Measurements from ENCODE around the gene PPP1R14C. TPM values are rescaled to one million over a fixed set of nuclear protein-coding genes. Genes with fewer than 3 reads are reported as not detected.

PPP1R14C gene
- total and polyA plus RNA-seq, 2 donors, result 0.42 to 1.9 TPM

- Histone ChIP-seq H3K36me3 (ENCODE audit: control insufficient read depth in 2 of 2, insufficient read depth in 2 of 2, low read length in 1 of 2) (no peaks in the 10 kb centered on the region), H3K9me3 (ENCODE audit: control insufficient read depth in 2 of 2, insufficient read depth in 1 of 2, low read length in 1 of 2) (no peaks in the 10 kb centered on the region), H3K4me3 (ENCODE audit: low read length in 2 of 2) (no peak overlapping the region), H3K27ac (ENCODE audit: low read depth in 1 of 2, low read length in 1 of 2) (no peak overlapping the region), H3K27me3 (ENCODE audit: control insufficient read depth in 2 of 2, insufficient read depth in 1 of 2, low read length in 1 of 2) (no peaks in the 10 kb centered on the region), H3K4me1 (ENCODE audit: control insufficient read depth in 2 of 2, insufficient read depth in 2 of 2, low read length in 2 of 2) (no peaks in the 10 kb centered on the region)
- 99% methylated on average over 3 of the region's 3 CpGs for WGBS
- no peak for DNase-seq (ENCODE audit: low read depth in 6 of 9, low spot score in 9 of 9)
Observed at GRCh38 chr6:150191809-150192208, 49.0 kb downstream of the PPP1R14C start.

DNA sequence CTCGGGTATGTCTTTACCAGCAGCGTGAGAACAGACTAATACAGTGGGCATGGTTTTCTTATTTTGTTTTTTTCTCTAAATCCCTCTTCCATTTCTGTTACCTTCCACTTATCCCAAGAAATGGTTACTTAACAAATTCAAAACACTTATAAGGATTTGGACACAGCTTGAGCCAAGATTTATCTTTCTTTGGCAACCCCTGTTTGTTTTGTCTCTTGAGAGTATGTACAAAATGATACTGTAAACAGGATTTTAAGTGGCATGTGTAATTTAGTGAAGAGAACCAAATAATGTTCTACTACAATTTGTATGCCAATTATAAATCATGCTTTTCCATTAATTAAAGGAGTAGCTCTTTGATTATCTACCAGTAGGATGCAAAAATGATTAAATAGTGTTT is 51.4 kb downstream of the PPP1R14C start:
- H3K4me1 ChIP-seq (ENCODE audit: control insufficient read depth in 2 of 2, insufficient read depth in 2 of 2, low read length in 2 of 2), result no peaks in the 10 kb centered on the region
- H3K9me3 ChIP-seq (ENCODE audit: control insufficient read depth in 2 of 2, insufficient read depth in 1 of 2, low read length in 1 of 2), result no peaks in the 10 kb centered on the region
- no peak for DNase-seq (ENCODE audit: low read depth in 6 of 9, low spot score in 9 of 9)
- no peaks in the 10 kb centered on the region for H3K36me3 ChIP-seq (ENCODE audit: control insufficient read depth in 2 of 2, insufficient read depth in 2 of 2, low read length in 1 of 2)
- H3K27me3 ChIP-seq (ENCODE audit: control insufficient read depth in 2 of 2, insufficient read depth in 1 of 2, low read length in 1 of 2), result no peaks in the 10 kb centered on the region
- H3K27ac ChIP-seq (ENCODE audit: low read depth in 1 of 2, low read length in 1 of 2), result no peak overlapping the region
- 96% methylated on average over 2 of the region's 2 CpGs for WGBS
- no peak overlapping the region for H3K4me3 ChIP-seq (ENCODE audit: low read length in 2 of 2)

DNA sequence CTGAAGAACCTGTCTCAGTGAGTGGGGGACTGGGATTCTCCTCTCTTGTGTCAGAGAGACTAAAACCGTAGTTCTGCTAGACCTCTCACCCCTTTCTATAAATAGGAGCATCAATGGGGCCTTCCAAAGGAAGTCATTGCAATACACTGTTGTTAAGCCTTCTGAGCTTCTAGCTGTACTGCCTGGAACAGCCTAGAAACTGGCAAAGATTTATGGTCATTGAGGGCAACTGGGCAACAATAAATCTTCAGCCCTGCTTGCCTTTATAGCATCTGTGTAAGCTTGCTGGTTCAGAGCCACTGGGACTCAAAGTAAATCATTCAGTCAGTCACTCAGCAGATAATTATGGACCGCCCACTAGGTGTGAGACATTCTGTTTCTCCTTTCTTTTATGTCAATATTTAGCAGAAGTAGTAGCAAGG is 53.2 kb downstream of the PPP1R14C start:
- no peaks in the 10 kb centered on the region for H3K9me3 ChIP-seq (ENCODE audit: control insufficient read depth in 2 of 2, insufficient read depth in 1 of 2, low read length in 1 of 2)

GRCh38 chr6:150196942-150197745 is 54.3 kb downstream of the PPP1R14C start:
- WGBS, result 96% methylated on average over 16 of the region's 16 CpGs
- H3K4me1 ChIP-seq (ENCODE audit: control insufficient read depth in 2 of 2, insufficient read depth in 2 of 2, low read length in 2 of 2), result no peaks in the 10 kb centered on the region
- H3K27me3 ChIP-seq (ENCODE audit: control insufficient read depth in 2 of 2, insufficient read depth in 1 of 2, low read length in 1 of 2), result no peaks in the 10 kb centered on the region
- H3K9me3 ChIP-seq (ENCODE audit: control insufficient read depth in 2 of 2, insufficient read depth in 1 of 2, low read length in 1 of 2), result no peaks in the 10 kb centered on the region
- H3K27ac ChIP-seq (ENCODE audit: low read depth in 1 of 2, low read length in 1 of 2), result no peak overlapping the region
- H3K36me3 ChIP-seq (ENCODE audit: control insufficient read depth in 2 of 2, insufficient read depth in 2 of 2, low read length in 1 of 2), result no peaks in the 10 kb centered on the region
- no peak for DNase-seq (ENCODE audit: low read depth in 6 of 9, low spot score in 9 of 9)
- H3K4me3 ChIP-seq (ENCODE audit: low read length in 2 of 2), result no peak overlapping the region

More for the DNA sequence above, 53.2 kb downstream of the PPP1R14C start:
- Histone ChIP-seq H3K36me3 (ENCODE audit: control insufficient read depth in 2 of 2, insufficient read depth in 2 of 2, low read length in 1 of 2) (no peaks in the 10 kb centered on the region), H3K4me1 (ENCODE audit: control insufficient read depth in 2 of 2, insufficient read depth in 2 of 2, low read length in 2 of 2) (no peaks in the 10 kb centered on the region), H3K27ac (ENCODE audit: low read depth in 1 of 2, low read length in 1 of 2) (no peak overlapping the region), H3K4me3 (ENCODE audit: low read length in 2 of 2) (no peak overlapping the region), H3K27me3 (ENCODE audit: control insufficient read depth in 2 of 2, insufficient read depth in 1 of 2, low read length in 1 of 2) (no peaks in the 10 kb centered on the region)
- DNase-seq (ENCODE audit: low read depth in 6 of 9, low spot score in 9 of 9), result no peak
- WGBS, result 51% methylated on average over 2 of the region's 2 CpGs

- no peak for DNase-seq (ENCODE audit: low read depth in 6 of 9, low spot score in 9 of 9)
- H3K27ac ChIP-seq (ENCODE audit: low read depth in 1 of 2, low read length in 1 of 2), result no peak overlapping the region
- no peaks in the 10 kb centered on the region for H3K9me3 ChIP-seq (ENCODE audit: control insufficient read depth in 2 of 2, insufficient read depth in 1 of 2, low read length in 1 of 2)
- H3K27me3 ChIP-seq (ENCODE audit: control insufficient read depth in 2 of 2, insufficient read depth in 1 of 2, low read length in 1 of 2), result no peaks in the 10 kb centered on the region
- WGBS, result 99% methylated on average over 7 of the region's 7 CpGs
- no peaks in the 10 kb centered on the region for H3K4me1 ChIP-seq (ENCODE audit: control insufficient read depth in 2 of 2, insufficient read depth in 2 of 2, low read length in 2 of 2)
- H3K4me3 ChIP-seq (ENCODE audit: low read length in 2 of 2), result no peak overlapping the region
- no peaks in the 10 kb centered on the region for H3K36me3 ChIP-seq (ENCODE audit: control insufficient read depth in 2 of 2, insufficient read depth in 2 of 2, low read length in 1 of 2)
Observed at GRCh38 chr6:150198532-150198931, 55.7 kb downstream of the PPP1R14C start.

GRCh38 chr6:150199241-150199640 is 56.4 kb downstream of the PPP1R14C start:
- no peaks in the 10 kb centered on the region for H3K36me3 ChIP-seq (ENCODE audit: control insufficient read depth in 2 of 2, insufficient read depth in 2 of 2, low read length in 1 of 2)
- no peak overlapping the region for H3K27ac ChIP-seq (ENCODE audit: low read depth in 1 of 2, low read length in 1 of 2)
- H3K4me1 ChIP-seq (ENCODE audit: control insufficient read depth in 2 of 2, insufficient read depth in 2 of 2, low read length in 2 of 2), result no peaks in the 10 kb centered on the region
- H3K9me3 ChIP-seq (ENCODE audit: control insufficient read depth in 2 of 2, insufficient read depth in 1 of 2, low read length in 1 of 2), result no peaks in the 10 kb centered on the region
- WGBS, result 97% methylated on average over 2 of the region's 2 CpGs
- H3K4me3 ChIP-seq (ENCODE audit: low read length in 2 of 2), result no peak overlapping the region
- no peaks in the 10 kb centered on the region for H3K27me3 ChIP-seq (ENCODE audit: control insufficient read depth in 2 of 2, insufficient read depth in 1 of 2, low read length in 1 of 2)
- no peak for DNase-seq (ENCODE audit: low read depth in 6 of 9, low spot score in 9 of 9)

DNA sequence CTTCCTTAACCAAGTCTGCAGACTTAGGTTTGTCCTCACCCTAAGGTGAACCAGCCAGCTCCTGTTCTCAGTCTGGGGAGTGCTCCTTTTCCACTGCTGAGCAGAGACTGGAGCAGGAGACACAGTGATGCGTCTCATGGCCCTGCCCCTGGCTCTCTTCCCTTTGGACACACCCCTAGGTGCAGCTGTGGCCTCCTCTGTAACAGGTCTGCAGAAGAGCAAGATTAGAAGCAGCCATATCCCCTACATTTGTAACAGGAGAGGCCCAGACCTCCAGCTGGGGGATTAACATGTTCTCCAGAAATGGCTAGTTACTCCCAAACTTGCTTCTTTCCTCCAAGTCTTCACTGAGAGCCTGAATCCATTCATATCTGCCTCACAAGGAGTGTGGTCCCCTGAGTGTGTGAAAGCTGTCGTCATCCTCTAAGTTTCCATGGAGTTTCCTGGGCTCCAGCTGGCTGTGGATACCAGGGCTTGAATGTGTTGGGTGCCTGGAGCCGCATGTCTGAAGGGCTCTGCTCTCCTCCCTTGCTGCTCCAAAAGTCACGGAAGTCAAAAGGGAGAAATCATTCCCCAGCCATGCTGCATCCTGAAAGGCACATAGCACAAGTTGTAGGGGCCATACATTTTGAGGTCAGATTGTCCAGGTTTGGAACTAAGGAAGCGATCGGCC is 57.7 kb downstream of the PPP1R14C start:
- Histone ChIP-seq H3K27ac (ENCODE audit: low read depth in 1 of 2, low read length in 1 of 2) (no peak overlapping the region), H3K27me3 (ENCODE audit: control insufficient read depth in 2 of 2, insufficient read depth in 1 of 2, low read length in 1 of 2) (no peaks in the 10 kb centered on the region), H3K9me3 (ENCODE audit: control insufficient read depth in 2 of 2, insufficient read depth in 1 of 2, low read length in 1 of 2) (no peaks in the 10 kb centered on the region), H3K36me3 (ENCODE audit: control insufficient read depth in 2 of 2, insufficient read depth in 2 of 2, low read length in 1 of 2) (no peaks in the 10 kb centered on the region), H3K4me1 (ENCODE audit: control insufficient read depth in 2 of 2, insufficient read depth in 2 of 2, low read length in 2 of 2) (peaks cover 0 to 7% of the 10 kb centered on the region in 2 donors), H3K4me3 (ENCODE audit: low read length in 2 of 2) (no peak overlapping the region)
- 96% methylated on average over 6 of the region's 6 CpGs for WGBS
- no peak for DNase-seq (ENCODE audit: low read depth in 6 of 9, low spot score in 9 of 9)

- WGBS, result 94% methylated on average over 8 of the region's 8 CpGs
- no peak overlapping the region for H3K4me3 ChIP-seq (ENCODE audit: low read length in 2 of 2)
- no peaks in the 10 kb centered on the region for H3K9me3 ChIP-seq (ENCODE audit: control insufficient read depth in 2 of 2, insufficient read depth in 1 of 2, low read length in 1 of 2)
- peaks cover 0 to 7% of the 10 kb centered on the region in 2 donors for H3K4me1 ChIP-seq (ENCODE audit: control insufficient read depth in 2 of 2, insufficient read depth in 2 of 2, low read length in 2 of 2)
- no peaks in the 10 kb centered on the region for H3K27me3 ChIP-seq (ENCODE audit: control insufficient read depth in 2 of 2, insufficient read depth in 1 of 2, low read length in 1 of 2)
- DNase-seq (ENCODE audit: low read depth in 6 of 9, low spot score in 9 of 9), result no peak
- no peak overlapping the region for H3K27ac ChIP-seq (ENCODE audit: low read depth in 1 of 2, low read length in 1 of 2)
- no peaks in the 10 kb centered on the region for H3K36me3 ChIP-seq (ENCODE audit: control insufficient read depth in 2 of 2, insufficient read depth in 2 of 2, low read length in 1 of 2)
Observed at GRCh38 chr6:150201285-150201684, 58.4 kb downstream of the PPP1R14C start.

GRCh38 chr6:150201772-150202329 is 59.0 kb downstream of the PPP1R14C start:
- Histone ChIP-seq H3K4me1 (ENCODE audit: control insufficient read depth in 2 of 2, insufficient read depth in 2 of 2, low read length in 2 of 2) (peaks cover 0 to 7% of the 10 kb centered on the region in 2 donors), H3K36me3 (ENCODE audit: control insufficient read depth in 2 of 2, insufficient read depth in 2 of 2, low read length in 1 of 2) (no peaks in the 10 kb centered on the region), H3K27ac (ENCODE audit: low read depth in 1 of 2, low read length in 1 of 2) (no peak overlapping the region), H3K4me3 (ENCODE audit: low read length in 2 of 2) (no peak overlapping the region), H3K27me3 (ENCODE audit: control insufficient read depth in 2 of 2, insufficient read depth in 1 of 2, low read length in 1 of 2) (no peaks in the 10 kb centered on the region), H3K9me3 (ENCODE audit: control insufficient read depth in 2 of 2, insufficient read depth in 1 of 2, low read length in 1 of 2) (no peaks in the 10 kb centered on the region)
- no peak for DNase-seq (ENCODE audit: low read depth in 6 of 9, low spot score in 9 of 9)
- WGBS, result 98% methylated on average over 9 of the region's 9 CpGs
